ENCODE data around the gene TEC. TPM values are rescaled to one million over a fixed set of nuclear protein-coding genes. Genes with fewer than 3 reads are reported as not detected.

TEC gene
- total RNA-seq, 1 experiment from 2014 or later, result 4.5 TPM

DNA sequence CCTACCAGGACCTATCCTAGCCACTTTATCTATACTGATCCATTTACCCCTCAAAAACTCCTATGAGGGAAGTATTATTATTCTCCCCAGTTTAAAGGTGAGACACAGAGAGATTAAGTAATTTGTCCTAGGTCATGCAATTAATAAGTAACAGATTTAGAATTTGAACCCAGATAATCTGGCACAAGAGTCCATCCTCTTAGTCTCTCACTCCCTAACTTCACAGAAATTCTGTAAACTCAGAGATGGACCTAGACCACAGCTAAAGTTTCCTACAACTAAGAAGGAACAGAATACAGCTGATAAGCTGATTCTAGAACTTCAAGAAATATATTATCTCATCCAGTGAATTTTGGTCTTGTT is 58.7 kb downstream of the TEC start (continued):
- TF ChIP-seq FOSL1 (IDR thresholded peaks at IDR 0.05; ENCODE audit: low read depth) (no peak), POLR2AphosphoS5 (IDR thresholded peaks at IDR 0.05; ENCODE audit: low read depth, low read length) (no peak), CEBPB (IDR thresholded peaks at IDR 0.05; ENCODE audit: low read depth) (no peak)

DNA sequence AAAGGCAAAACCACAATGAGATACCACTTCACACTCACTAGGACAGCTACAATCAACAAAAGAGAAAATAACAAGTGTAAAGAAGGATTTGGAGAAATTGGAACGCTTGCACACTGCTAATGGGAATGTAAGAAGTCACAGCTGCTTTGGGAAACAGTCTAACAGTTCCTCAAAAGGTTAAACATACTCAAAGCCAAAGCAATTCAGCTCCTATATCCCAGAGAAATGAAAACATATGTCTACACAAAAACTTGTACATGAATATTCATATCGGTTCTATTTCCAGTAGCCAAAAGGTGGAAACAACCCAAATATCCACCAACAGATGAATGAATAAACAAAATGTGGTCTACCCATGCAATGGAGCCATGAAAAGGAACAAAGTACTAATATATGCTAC is 64.0 kb downstream of the TEC start:
- Histone ChIP-seq H3K79me2 (ENCODE audit: insufficient read depth, low read length) (no peaks in the 10 kb centered on the region), H3K4me2 (ENCODE audit: low read length) (no peak overlapping the region), H3K9me3 (ENCODE audit: control insufficient read depth in 1 of 2, insufficient read depth in 1 of 2, low read depth in 1 of 2, low read length in 2 of 2) (no peaks in the 10 kb centered on the region), H3K4me3 (replicated peaks in 1 of 2; ENCODE audit: low read depth in 1 of 2, low read length in 2 of 2) (no peak overlapping the region), H4K20me1 (ENCODE audit: insufficient read depth) (no peaks in the 10 kb centered on the region), H3K27me3 (ENCODE audit: insufficient read depth, low read length) (no peaks in the 10 kb centered on the region), H3K36me3 (ENCODE audit: control insufficient read depth in 1 of 2, insufficient read depth in 2 of 2, low read length in 2 of 2) (no peaks in the 10 kb centered on the region), H3K9me2 (ENCODE audit: insufficient read depth) (no peaks in the 10 kb centered on the region), H2AFZ (ENCODE audit: low read depth, low read length, poor library complexity, severe bottlenecking) (no peak overlapping the region), H3K27ac (ENCODE audit: low read depth, low read length) (no peak overlapping the region), H3K9ac (ENCODE audit: low read length) (no peak overlapping the region), H3K4me1 (ENCODE audit: control insufficient read depth in 1 of 2, insufficient read depth in 2 of 2, low read length in 2 of 2) (no peaks in the 10 kb centered on the region)
- POLR2A ChIA-PET, result no interaction called here
- ATAC-seq (no peak), DNase-seq (ENCODE audit: low read depth, low spot score) (no peak)
- CTCF ChIA-PET, result no interaction called here
- intact Hi-C loops (cut with micrococcal nuclease), result no loop called here
- TF ChIP-seq CEBPB (IDR thresholded peaks at IDR 0.05; ENCODE audit: low read depth) (no peak), SIN3A (IDR thresholded peaks at IDR 0.05; ENCODE audit: low read depth) (no peak), EZH2 (IDR thresholded peaks at IDR 0.05) (no peak), JUND (IDR thresholded peaks at IDR 0.05) (no peak), POLR2A (IDR thresholded peaks at IDR 0.05; ENCODE audit: borderline replicate concordance, extremely low read depth, insufficient read depth, insufficient read length) (no peak), ZFX (IDR thresholded peaks at IDR 0.05) (no peak), ELF1 (IDR thresholded peaks at IDR 0.05; ENCODE audit: borderline replicate concordance, low read depth) (no peak)
- TF ChIP-seq, protein P1, sequence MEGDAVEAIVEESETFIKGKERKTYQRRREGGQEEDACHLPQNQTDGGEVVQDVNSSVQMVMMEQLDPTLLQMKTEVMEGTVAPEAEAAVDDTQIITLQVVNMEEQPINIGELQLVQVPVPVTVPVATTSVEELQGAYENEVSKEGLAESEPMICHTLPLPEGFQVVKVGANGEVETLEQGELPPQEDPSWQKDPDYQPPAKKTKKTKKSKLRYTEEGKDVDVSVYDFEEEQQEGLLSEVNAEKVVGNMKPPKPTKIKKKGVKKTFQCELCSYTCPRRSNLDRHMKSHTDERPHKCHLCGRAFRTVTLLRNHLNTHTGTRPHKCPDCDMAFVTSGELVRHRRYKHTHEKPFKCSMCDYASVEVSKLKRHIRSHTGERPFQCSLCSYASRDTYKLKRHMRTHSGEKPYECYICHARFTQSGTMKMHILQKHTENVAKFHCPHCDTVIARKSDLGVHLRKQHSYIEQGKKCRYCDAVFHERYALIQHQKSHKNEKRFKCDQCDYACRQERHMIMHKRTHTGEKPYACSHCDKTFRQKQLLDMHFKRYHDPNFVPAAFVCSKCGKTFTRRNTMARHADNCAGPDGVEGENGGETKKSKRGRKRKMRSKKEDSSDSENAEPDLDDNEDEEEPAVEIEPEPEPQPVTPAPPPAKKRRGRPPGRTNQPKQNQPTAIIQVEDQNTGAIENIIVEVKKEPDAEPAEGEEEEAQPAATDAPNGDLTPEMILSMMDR (IDR thresholded peaks at IDR 0.05 in 2 of 3, conservative IDR thresholded peaks at IDR 0.05 in 1 of 3; ENCODE audit: borderline replicate concordance in 1 of 3, insufficient read depth in 1 of 3, low read depth in 2 of 3, low read length in 2 of 3), result no peak
- TF ChIP-seq, protein P2, sequence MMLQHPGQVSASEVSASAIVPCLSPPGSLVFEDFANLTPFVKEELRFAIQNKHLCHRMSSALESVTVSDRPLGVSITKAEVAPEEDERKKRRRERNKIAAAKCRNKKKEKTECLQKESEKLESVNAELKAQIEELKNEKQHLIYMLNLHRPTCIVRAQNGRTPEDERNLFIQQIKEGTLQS (IDR thresholded peaks at IDR 0.05), result no peak
- TF ChIP-seq, protein P3, sequence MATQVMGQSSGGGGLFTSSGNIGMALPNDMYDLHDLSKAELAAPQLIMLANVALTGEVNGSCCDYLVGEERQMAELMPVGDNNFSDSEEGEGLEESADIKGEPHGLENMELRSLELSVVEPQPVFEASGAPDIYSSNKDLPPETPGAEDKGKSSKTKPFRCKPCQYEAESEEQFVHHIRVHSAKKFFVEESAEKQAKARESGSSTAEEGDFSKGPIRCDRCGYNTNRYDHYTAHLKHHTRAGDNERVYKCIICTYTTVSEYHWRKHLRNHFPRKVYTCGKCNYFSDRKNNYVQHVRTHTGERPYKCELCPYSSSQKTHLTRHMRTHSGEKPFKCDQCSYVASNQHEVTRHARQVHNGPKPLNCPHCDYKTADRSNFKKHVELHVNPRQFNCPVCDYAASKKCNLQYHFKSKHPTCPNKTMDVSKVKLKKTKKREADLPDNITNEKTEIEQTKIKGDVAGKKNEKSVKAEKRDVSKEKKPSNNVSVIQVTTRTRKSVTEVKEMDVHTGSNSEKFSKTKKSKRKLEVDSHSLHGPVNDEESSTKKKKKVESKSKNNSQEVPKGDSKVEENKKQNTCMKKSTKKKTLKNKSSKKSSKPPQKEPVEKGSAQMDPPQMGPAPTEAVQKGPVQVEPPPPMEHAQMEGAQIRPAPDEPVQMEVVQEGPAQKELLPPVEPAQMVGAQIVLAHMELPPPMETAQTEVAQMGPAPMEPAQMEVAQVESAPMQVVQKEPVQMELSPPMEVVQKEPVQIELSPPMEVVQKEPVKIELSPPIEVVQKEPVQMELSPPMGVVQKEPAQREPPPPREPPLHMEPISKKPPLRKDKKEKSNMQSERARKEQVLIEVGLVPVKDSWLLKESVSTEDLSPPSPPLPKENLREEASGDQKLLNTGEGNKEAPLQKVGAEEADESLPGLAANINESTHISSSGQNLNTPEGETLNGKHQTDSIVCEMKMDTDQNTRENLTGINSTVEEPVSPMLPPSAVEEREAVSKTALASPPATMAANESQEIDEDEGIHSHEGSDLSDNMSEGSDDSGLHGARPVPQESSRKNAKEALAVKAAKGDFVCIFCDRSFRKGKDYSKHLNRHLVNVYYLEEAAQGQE (IDR thresholded peaks at IDR 0.05; ENCODE audit: low read depth), result no peak
- BruUV-seq (replicated peaks), result no TSS peak
- RAD21 ChIA-PET (ENCODE audit: low non-redundant PET in 1 of 2, low total read pairs in 2 of 2, uncharacterized antibody in 2 of 2, unreplicated experiment in 2 of 2), result no interaction called here
